Measurements from ENCODE around the gene METTL1. TPM values are rescaled to one million over a fixed set of nuclear protein-coding genes. Genes with fewer than 3 reads are reported as not detected.

Gene METTL1
- total and polyA plus RNA-seq, 2 experiments from 2014 or later = 18.9 to 39.5 TPM

- Mint-ChIP-seq H3K4me3 (no peak overlapping the region), H3K27ac (no peak overlapping the region), H3K36me3 (ENCODE audit: low read depth) (peaks cover 46% of the 10 kb centered on the region), H3K9me3 (no peaks in the 10 kb centered on the region), H3K4me1 (no peaks in the 10 kb centered on the region), H3K27me3 (ENCODE audit: insufficient read depth, low read depth, poor library complexity) (no peaks in the 10 kb centered on the region)
- no peak for TF ChIP-seq ETS1 (IDR thresholded peaks at IDR 0.05)
- TF ChIP-seq ZNF331 (CRISPR knock-in tag; IDR thresholded peaks at IDR 0.05; ENCODE audit: low read depth) = no peak
- no peak for TF ChIP-seq EZH2 (IDR thresholded peaks at IDR 0.05; ENCODE audit: low read depth, unreplicated experiment)
- no peak for TF ChIP-seq REST (IDR thresholded peaks at IDR 0.05; ENCODE audit: unreplicated experiment)
- no peak for TF ChIP-seq CREB1 (CRISPR knock-in tag; IDR thresholded peaks at IDR 0.05; ENCODE audit: low read depth)
- TF ChIP-seq JUNB (IDR thresholded peaks at IDR 0.05; ENCODE audit: unreplicated experiment) = no peak
- TF ChIP-seq STAT1 (IDR thresholded peaks at IDR 0.05; ENCODE audit: unreplicated experiment) = no peak
- no peak for TF ChIP-seq ZNF462 (CRISPR knock-in tag; IDR thresholded peaks at IDR 0.05)
- no peak for TF ChIP-seq ZNF114 (CRISPR knock-in tag; IDR thresholded peaks at IDR 0.05)
- no peak for TF ChIP-seq NANOG (IDR thresholded peaks at IDR 0.05; ENCODE audit: borderline replicate concordance)
- no peak for TF ChIP-seq EZH2phosphoT487 (IDR thresholded peaks at IDR 0.05; ENCODE audit: unreplicated experiment)
- TF ChIP-seq CTCF (conservative IDR thresholded peaks at IDR 0.05; ENCODE audit: low read depth in 2 of 2) = no peak
- TF ChIP-seq POLR2AphosphoS5 (IDR thresholded peaks at IDR 0.05; ENCODE audit: low read depth) = no peak
- ATAC-seq (no peak), DNase-seq (ENCODE audit: low spot score) (no peak)
- H2AFZ ChIP-seq = no peak overlapping the region
- H3K36me3 ChIP-seq (ENCODE audit: insufficient read depth) = peaks cover 39% of the 10 kb centered on the region
- no peak overlapping the region for H3K4me2 ChIP-seq
- no peak overlapping the region for H3K27ac ChIP-seq (ENCODE audit: low read depth)
- no peak overlapping the region for H3K4me3 ChIP-seq
- H3K9me2 ChIP-seq (ENCODE audit: insufficient read depth) = no peaks in the 10 kb centered on the region
- H3K27me3 ChIP-seq (ENCODE audit: insufficient read depth) = no peaks in the 10 kb centered on the region
- H3K79me2 ChIP-seq (replicated peaks; ENCODE audit: insufficient read depth) = no peaks in the 10 kb centered on the region
- H3K4me1 ChIP-seq (ENCODE audit: insufficient read depth) = no peaks in the 10 kb centered on the region
- peaks cover 4% of the 10 kb centered on the region for H4K20me1 ChIP-seq (replicated peaks; ENCODE audit: insufficient read depth)
- H3F3A ChIP-seq (replicated peaks; ENCODE audit: low read depth) = no peaks in the 10 kb centered on the region
Observed at GRCh38 chr12:57796996-57797395, 25.1 kb upstream of the METTL1 start.
